Stimulated activated naive B cell treated with anti-CD40 and anti-IgM and Interleukin-4, amounts not matched to agents 10 μg/mL and 1 μg/mL and 100 μg/mL, for 72 hours (primary cell): ENCODE measurements around the gene DENND1C.

Experiments used
- ATAC-seq, 2 donors: fragments of 150-1000 bp; cut with Tn5 transposase; replicated peaks; 2 replicates each; pipeline ENCODE4 v1.10.0; 2021; ENCODE audit warnings: moderate library complexity in 1 of 2
- DNase-seq: peaks from one replicate; pipeline ENCODE4 v3.0.0; 2021
- H3K27ac Mint-ChIP-seq: one replicate; pipeline ENCODE4 v1.8.0; 2022; ENCODE audit warnings: mild to moderate bottlenecking, mixed read lengths
- H3K27me3 Mint-ChIP-seq, 2 donors: one replicate each; pipeline ENCODE4 v1.8.0; 2022; ENCODE audit warnings: mixed read lengths in 2 of 2
- H3K36me3 Mint-ChIP-seq, 2 donors: one replicate each; pipeline ENCODE4 v1.8.0; 2022; ENCODE audit warnings: mixed read lengths in 2 of 2, mild to moderate bottlenecking in 1 of 2
- H3K4me1 Mint-ChIP-seq, 2 donors: one replicate each; pipeline ENCODE4 v1.8.0; 2022; ENCODE audit warnings: mixed read lengths in 2 of 2, mild to moderate bottlenecking in 1 of 2
- H3K4me3 Mint-ChIP-seq, 2 donors: one replicate each; pipeline ENCODE4 v1.8.0; 2022; ENCODE audit warnings: mild to moderate bottlenecking in 2 of 2, mixed read lengths in 2 of 2, moderate library complexity in 1 of 2
- H3K9me3 Mint-ChIP-seq, 2 donors: one replicate each; pipeline ENCODE4 v1.8.0; 2022; ENCODE audit warnings: mixed read lengths in 2 of 2, mild to moderate bottlenecking in 1 of 2

Gene DENND1C

DNA sequence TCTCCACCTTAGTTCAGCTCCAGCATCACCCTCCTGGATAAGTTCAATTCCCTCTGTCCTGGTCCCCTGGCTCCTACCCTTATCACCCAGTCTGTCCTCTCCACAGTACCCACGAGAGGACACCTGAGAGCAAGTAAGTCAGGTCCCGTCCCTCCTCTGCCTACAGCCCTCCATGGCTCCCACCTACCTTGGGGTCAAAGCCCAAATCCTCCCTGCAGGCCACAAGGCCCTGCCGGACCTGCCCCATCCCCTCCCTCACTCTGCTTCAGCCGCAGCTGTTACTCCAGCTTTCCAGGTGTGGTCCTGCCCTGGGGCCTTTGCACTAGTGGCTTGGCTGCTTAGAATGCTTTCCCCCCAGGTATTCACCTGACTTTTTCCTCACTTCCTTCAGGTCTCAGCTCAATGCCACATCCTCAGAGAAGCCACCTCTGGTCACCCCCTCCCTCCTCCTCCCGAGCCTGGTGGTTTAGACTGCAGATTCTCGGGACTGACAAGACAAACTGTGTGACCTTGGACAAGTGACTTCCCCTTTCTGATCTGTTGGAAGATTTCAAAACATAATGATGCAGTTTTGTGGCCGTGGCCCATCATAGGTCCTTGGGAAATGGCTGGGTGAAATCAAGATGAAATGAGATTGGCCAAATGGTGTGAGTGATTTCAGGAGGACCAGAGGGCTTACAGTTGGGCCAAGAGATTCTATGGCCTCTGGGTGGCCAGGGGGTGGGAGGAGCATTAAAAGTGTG lies 16.9 kb upstream of the DENND1C start:
- ATAC-seq = no peak
- H3K27ac Mint-ChIP-seq = peak overlapping the region; percentile 26

DNA sequence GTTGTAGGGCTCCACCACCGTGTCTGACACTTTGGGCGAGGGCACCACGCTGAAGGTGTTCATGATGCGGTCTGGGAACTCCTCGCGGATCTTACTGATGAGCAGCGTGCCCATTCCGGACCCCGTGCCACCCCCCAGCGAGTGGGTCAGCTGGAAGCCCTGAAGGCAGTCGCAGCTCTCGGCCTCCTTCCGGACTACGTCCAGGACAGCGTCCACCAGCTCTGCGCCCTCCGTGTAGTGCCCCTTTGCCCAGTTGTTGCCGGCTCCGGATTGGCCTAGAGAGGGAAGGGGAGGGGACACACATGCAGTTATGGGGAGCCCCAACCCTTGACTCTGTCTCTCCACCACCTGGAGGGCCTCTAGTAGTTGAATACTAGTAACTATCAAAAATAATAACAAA lies 14.4 kb upstream of the DENND1C start:
- H3K4me1 Mint-ChIP-seq = peaks cover 3 to 8% of the 10 kb centered on the region in 2 donors
- H3K4me3 Mint-ChIP-seq = no peak overlapping the region
- DNase-seq = no peak
- H3K36me3 Mint-ChIP-seq = peaks cover 0 to 6% of the 10 kb centered on the region in 2 donors
- H3K27me3 Mint-ChIP-seq = peaks cover 2 to 4% of the 10 kb centered on the region in 2 donors
- H3K27ac Mint-ChIP-seq = no peak overlapping the region
- ATAC-seq = no peak
- peaks cover 3 to 5% of the 10 kb centered on the region in 2 donors for H3K9me3 Mint-ChIP-seq

More for the DNA sequence above, 16.9 kb upstream of the DENND1C start:
- DNase-seq = no peak
- H3K27me3 Mint-ChIP-seq = peaks cover 9 to 18% of the 10 kb centered on the region in 2 donors
- H3K36me3 Mint-ChIP-seq = peaks cover 0 to 6% of the 10 kb centered on the region in 2 donors
- peaks cover 10 to 21% of the 10 kb centered on the region in 2 donors for H3K4me1 Mint-ChIP-seq
- no peak overlapping the region for H3K4me3 Mint-ChIP-seq
- no peaks in the 10 kb centered on the region for H3K9me3 Mint-ChIP-seq

DNA sequence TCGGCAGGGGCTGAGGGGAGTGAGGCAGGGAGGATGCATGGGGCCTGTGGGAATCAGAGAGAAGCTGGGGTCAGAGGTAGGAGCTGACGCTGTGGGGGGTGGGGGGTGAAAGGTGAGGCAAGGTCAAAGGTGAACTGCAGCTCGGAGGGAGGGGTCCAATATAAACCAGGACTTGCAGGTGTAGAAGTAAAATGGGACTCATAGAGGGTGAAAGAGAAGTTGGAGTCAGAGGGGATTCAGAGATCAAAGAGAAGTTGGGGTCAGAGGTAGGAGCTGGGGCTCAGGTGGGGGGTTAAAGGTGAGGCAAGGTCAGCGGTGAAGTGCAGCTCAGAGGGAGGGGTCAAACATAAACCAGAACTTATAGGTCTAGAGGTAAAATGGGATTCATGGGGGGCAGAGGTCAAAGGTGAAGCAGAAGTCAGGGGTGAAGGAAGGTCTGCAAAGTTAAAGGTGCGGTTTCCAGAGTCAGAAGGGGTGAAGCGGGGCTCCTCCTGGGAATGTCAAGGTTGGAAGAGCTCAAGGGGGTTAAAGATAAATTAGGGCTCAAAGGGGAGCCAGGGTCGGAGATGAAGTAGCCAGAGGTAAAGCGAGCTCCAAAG lies 12.9 kb upstream of the DENND1C start:
- peaks cover 0 to 3% of the 10 kb centered on the region in 2 donors for H3K27me3 Mint-ChIP-seq
- no peak overlapping the region for H3K4me3 Mint-ChIP-seq
- H3K36me3 Mint-ChIP-seq = peaks cover 0 to 6% of the 10 kb centered on the region in 2 donors
- H3K4me1 Mint-ChIP-seq = peaks cover 8 to 18% of the 10 kb centered on the region in 2 donors
- ATAC-seq = no peak
- no peak for DNase-seq
- no peak overlapping the region for H3K27ac Mint-ChIP-seq
- H3K9me3 Mint-ChIP-seq = peaks cover 3 to 5% of the 10 kb centered on the region in 2 donors

- H3K9me3 Mint-ChIP-seq = peaks cover 3 to 5% of the 10 kb centered on the region in 2 donors
- H3K27ac Mint-ChIP-seq = no peak overlapping the region
Observed at GRCh38 chr19:6491802-6492592, 10.4 kb upstream of the DENND1C start.

DNA sequence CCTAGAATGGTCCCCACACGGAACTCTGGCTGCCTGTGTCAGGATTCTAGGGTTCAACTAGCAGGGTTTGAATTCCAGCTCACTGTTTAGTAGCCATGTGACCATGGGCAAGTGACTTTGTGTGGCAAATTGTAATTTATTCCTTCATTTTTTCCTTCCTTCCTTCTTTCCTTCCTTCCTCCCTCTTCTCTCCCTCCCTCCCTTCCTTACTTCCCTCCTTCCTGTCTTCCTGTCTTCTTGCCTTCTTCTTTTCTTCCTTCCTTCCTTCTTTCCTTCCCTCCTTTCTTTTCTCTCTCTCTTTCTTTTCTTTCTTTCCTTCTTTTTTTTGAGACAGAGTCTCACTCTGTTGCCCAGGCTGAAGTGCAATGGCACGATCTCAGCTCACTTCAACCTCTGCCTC lies 8.5 kb upstream of the DENND1C start:
- H3K36me3 Mint-ChIP-seq = peaks cover 0 to 6% of the 10 kb centered on the region in 2 donors
- DNase-seq (no peak), ATAC-seq (no peak)
- peak overlapping the region; percentile 75 to 76 for H3K4me3 Mint-ChIP-seq
- peaks cover 0 to 3% of the 10 kb centered on the region in 2 donors for H3K27me3 Mint-ChIP-seq
- peaks cover 3 to 5% of the 10 kb centered on the region in 2 donors for H3K9me3 Mint-ChIP-seq
- H3K4me1 Mint-ChIP-seq = peaks cover 9 to 15% of the 10 kb centered on the region in 2 donors
- H3K27ac Mint-ChIP-seq = peak overlapping the region; percentile 33

More at GRCh38 chr19:6491802-6492592, 10.4 kb upstream of the DENND1C start:
- peaks cover 0 to 3% of the 10 kb centered on the region in 2 donors for H3K27me3 Mint-ChIP-seq
- H3K36me3 Mint-ChIP-seq = peaks cover 0 to 6% of the 10 kb centered on the region in 2 donors
- no peak overlapping the region for H3K4me3 Mint-ChIP-seq
- DNase-seq = no peak
- no peak for ATAC-seq
- peaks cover 9 to 15% of the 10 kb centered on the region in 2 donors for H3K4me1 Mint-ChIP-seq

DNA sequence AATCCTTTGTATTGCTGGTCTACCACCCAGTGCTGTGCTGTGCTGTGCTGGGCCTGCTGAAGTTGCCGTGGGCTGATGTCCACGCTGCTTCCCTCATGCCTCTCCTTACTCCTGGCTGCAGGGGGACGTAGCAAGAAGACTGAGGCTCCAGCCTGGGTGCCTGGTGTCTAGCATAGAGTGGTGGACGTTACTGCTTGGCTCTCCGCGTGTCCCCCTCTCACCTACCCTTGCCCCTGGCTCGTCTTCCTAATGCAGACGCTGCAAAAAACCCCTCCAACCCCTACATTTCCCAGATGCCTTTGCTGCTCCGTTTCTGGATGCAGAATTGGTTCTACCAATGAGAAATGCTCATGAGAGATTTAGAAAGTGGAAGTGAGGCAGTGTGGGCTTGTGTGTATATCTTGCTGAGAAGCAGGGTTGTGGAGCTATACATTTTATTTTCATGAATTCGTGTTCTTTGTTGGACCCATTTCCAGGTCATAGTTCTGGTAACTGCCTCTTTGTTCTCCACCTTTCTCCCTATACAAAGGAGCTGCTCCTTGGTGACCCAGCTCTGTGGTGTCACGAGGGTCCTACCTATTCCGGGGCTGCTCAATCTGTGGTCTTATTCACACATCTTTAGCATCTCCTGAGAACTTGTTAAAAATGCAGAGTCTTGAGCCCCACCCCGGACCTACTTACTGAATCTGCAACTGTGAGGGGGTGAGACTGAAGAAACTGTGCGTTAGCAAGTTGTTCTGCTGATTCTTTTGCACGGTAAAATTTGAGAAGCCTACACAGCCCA lies 7.9 kb upstream of the DENND1C start:
- Mint-ChIP-seq H3K4me3 (peak overlapping the region; percentile 75 to 76), H3K9me3 (peaks cover 3 to 5% of the 10 kb centered on the region in 2 donors), H3K27ac (peak overlapping the region; percentile 57), H3K36me3 (peaks cover 0 to 2% of the 10 kb centered on the region in 2 donors), H3K27me3 (peaks cover 0 to 3% of the 10 kb centered on the region in 2 donors), H3K4me1 (peaks cover 9 to 15% of the 10 kb centered on the region in 2 donors)
- ATAC-seq (peak; percentile 93 to 95), DNase-seq (no peak)

DNA sequence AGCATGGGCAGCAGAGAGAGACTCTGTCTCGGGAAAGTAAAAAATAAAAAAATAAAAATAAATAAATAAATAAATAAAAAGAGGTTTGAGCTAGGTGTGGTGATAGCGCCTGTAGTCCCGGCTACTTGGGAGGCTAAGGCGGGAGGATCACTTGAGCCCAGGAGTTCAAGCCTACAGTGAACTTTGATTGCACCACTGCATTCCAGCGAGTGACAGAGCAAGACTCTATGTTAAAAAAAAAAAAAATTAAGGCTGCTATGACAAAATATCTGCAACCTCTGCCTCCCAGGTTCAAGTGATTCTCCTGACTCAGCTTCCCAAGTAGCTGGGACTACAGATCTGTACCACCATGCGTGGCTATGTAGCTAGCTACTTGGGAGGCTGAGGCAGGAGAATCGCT lies 3.2 kb upstream of the DENND1C start:
- Mint-ChIP-seq H3K4me3 (no peak overlapping the region), H3K4me1 (peaks cover 21 to 33% of the 10 kb centered on the region in 2 donors), H3K36me3 (peaks cover 1 to 4% of the 10 kb centered on the region in 2 donors), H3K27ac (no peak overlapping the region), H3K27me3 (no peaks in the 10 kb centered on the region), H3K9me3 (no peaks in the 10 kb centered on the region)
- no peak for ATAC-seq
- DNase-seq = no peak

DNA sequence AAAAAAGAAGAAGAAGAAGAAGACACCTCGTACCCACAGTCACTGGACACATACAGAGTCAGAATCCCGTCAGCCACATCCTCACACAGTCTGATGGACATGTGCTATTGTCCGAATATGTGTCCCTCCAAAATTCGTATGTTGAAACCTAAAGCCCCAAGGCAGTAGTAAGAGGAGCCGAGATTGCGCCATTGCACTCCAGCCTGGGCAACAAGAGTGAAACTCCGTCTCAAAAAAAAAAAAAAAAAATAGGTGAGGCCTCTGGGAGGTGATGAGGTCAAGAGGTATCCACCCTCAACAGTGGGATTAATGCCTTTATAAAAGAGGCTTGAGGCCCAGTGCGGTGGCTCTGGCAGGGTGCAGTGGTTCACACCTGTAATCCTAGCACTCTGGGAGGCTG lies 2.6 kb upstream of the DENND1C start:
- Mint-ChIP-seq H3K27me3 (no peaks in the 10 kb centered on the region), H3K4me1 (peaks cover 19 to 29% of the 10 kb centered on the region in 2 donors), H3K4me3 (no peak overlapping the region), H3K9me3 (no peaks in the 10 kb centered on the region), H3K36me3 (peaks cover 1 to 4% of the 10 kb centered on the region in 2 donors), H3K27ac (no peak overlapping the region)
- DNase-seq (no peak), ATAC-seq (no peak)

DNA sequence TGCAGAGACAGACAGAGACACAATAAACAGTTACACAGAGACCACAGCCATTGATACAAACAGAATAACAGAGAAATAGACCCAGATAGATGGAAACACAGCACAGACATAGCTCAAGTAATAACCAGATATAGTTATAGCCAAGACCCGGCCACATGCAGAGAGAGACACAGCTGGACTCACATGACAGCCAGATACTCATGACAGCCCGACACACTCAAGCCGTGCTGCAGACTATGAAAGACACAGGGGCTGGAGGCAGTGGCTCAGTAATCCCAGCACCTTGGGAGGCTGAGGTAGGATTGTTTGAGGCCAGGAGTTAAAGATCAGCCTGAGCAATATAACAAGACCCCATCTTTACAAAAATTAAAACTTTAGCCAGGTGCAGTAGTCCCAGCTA lies 1.6 kb upstream of the DENND1C start:
- no peak for ATAC-seq
- H3K27ac Mint-ChIP-seq = peak overlapping the region; percentile 11

GRCh38 chr19:6482343-6482686 lies 728 bp upstream of the DENND1C start:
- H3K9me3 Mint-ChIP-seq = no peaks in the 10 kb centered on the region
- no peak for DNase-seq
- ATAC-seq = no peak

More for the DNA sequence above, 1.6 kb upstream of the DENND1C start:
- no peaks in the 10 kb centered on the region for H3K27me3 Mint-ChIP-seq
- peaks cover 17 to 27% of the 10 kb centered on the region in 2 donors for H3K4me1 Mint-ChIP-seq
- no peak overlapping the region for H3K4me3 Mint-ChIP-seq
- H3K36me3 Mint-ChIP-seq = peaks cover 1 to 4% of the 10 kb centered on the region in 2 donors
- no peak for DNase-seq
- no peaks in the 10 kb centered on the region for H3K9me3 Mint-ChIP-seq

DNA sequence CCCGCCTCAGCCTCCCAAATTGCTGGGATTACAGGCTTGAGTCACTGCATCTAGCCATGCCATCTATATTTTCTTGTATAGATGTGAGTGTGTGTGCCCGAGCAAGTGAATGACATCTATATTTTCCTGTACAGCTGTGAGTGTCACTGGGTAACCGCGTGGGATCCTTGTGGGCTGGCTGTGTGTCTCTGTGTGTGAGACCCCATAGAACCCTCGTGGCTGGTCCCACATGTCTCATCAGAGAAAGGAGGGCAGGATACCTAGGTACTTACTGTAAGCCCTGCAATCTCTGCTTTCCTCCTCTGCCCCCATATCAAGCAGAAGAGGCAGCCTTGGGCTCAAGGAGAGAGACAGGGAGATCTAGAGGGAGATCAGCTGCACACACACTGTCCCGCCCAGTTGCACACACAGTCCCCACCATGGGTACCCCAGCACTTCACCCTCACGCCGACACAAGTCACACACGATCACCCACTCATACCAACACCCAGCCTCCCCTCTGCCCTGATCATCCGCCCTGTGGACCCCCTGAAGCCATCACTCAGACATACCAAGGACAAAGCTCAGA lies 655 bp downstream of the DENND1C start:
- ATAC-seq = peak in 1 of 2 donors; percentile 14
- Mint-ChIP-seq H3K4me1 (peaks cover 17 to 27% of the 10 kb centered on the region in 2 donors), H3K27me3 (no peaks in the 10 kb centered on the region), H3K36me3 (peaks cover 14 to 15% of the 10 kb centered on the region in 2 donors), H3K4me3 (peak overlapping the region; percentile 91 to 98), H3K9me3 (no peaks in the 10 kb centered on the region), H3K27ac (peak overlapping the region; percentile 97)
- no peak for DNase-seq

More at GRCh38 chr19:6482343-6482686, 728 bp upstream of the DENND1C start:
- H3K27ac Mint-ChIP-seq = peak overlapping the region; percentile 97
- no peaks in the 10 kb centered on the region for H3K27me3 Mint-ChIP-seq
- H3K4me1 Mint-ChIP-seq = peaks cover 17 to 27% of the 10 kb centered on the region in 2 donors
- H3K36me3 Mint-ChIP-seq = peaks cover 1 to 5% of the 10 kb centered on the region in 2 donors
- peak overlapping the region; percentile 91 to 98 for H3K4me3 Mint-ChIP-seq

- ATAC-seq (no peak), DNase-seq (no peak)
- H3K27me3 Mint-ChIP-seq = no peaks in the 10 kb centered on the region
- H3K4me1 Mint-ChIP-seq = peaks cover 17 to 27% of the 10 kb centered on the region in 2 donors
- no peaks in the 10 kb centered on the region for H3K9me3 Mint-ChIP-seq
- H3K27ac Mint-ChIP-seq = no peak overlapping the region
- peaks cover 19 to 21% of the 10 kb centered on the region in 2 donors for H3K36me3 Mint-ChIP-seq
- peak overlapping the region in 1 of 2 donors; percentile 47 for H3K4me3 Mint-ChIP-seq
Observed at GRCh38 chr19:6479836-6480398, 1.7 kb downstream of the DENND1C start.

- ATAC-seq (no peak), DNase-seq (no peak)
- Mint-ChIP-seq H3K27ac (no peak overlapping the region), H3K4me1 (peaks cover 17 to 32% of the 10 kb centered on the region in 2 donors), H3K36me3 (peaks cover 24 to 27% of the 10 kb centered on the region in 2 donors), H3K9me3 (no peaks in the 10 kb centered on the region), H3K27me3 (no peaks in the 10 kb centered on the region), H3K4me3 (no peak overlapping the region)
Observed at GRCh38 chr19:6478815-6479214, 2.8 kb downstream of the DENND1C start.
